NAMALWA (cell line): ENCODE measurements around the gene PLCB1.

ENCODE experiments used
- DNase-seq: peaks from one replicate; pipeline ENCODE4 v3.0.0-alpha.2; 2015; ENCODE audit warnings: low spot score

The PLCB1 gene

DNA sequence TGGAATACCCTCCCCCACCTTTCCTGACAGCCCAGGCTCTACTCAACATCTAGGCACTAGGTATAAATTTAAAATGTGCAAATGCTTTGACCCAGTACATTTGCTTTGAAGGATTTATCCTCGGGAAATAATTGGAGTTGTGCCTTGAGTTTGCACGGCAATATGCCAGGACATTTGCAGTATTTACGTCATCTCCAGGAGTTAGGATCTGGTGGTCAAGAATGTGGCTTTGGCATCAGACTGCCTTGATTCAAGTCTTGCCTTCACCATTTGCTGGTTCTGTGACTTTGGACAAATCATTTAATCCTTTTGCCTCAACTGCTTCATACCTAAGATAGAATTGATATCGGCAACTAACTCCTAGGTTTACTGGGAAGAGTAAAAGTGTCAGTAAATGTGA is 169.6 kb downstream of the PLCB1 start:
- DNase-seq: no peak

DNA sequence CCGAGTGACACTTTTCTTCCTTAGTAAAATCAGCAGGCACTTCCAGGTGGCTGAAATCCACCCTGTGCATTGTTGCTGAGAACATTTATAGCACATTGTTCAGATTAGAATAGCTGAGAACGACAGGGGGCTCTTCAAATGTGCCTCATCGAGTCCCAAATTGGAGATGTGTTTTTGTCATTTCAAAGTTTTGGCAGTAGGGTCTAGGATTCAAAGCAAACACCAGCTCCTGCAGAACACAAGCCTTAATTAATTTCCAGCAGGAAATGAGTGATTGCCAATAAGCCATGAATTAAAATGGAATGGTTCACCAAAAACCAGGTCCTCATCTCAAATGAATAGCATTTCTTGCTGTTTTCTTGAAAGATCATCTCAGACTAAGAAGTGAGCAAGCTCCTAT is 171.6 kb downstream of the PLCB1 start:
- no peak for DNase-seq

DNA sequence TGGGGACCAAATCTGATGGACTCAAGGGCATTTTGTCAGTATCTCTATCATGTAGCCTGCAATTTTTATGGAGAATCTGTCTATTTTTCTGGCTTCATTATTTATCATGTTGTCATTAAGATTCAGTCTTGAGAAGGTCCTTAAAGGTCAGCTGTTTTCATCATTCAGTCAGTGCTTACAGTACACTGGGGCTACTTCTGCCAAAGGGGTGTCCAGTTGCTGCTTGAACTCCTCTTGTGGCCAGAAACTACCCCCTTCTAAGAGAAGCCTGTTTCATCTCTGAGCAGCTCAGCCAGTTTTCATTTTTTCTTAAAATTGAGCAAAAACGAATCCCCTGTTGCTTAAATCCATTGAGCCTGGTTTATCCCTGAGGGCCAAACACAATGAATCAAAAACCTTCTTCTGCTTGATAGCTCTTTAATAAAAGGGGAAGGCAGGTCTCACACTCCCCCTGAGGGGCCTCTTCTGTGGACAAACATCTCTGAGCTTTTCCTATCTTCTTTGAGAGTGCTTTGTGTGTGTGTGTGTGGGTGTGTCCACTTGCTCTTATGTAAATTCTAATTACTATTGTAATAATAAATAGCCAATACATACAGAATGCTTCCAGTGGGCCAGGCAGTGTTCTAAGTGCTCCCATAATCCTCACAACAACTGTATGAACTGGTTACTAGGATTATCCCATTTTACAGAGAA is 172.2 kb downstream of the PLCB1 start:
- no peak for DNase-seq

DNA sequence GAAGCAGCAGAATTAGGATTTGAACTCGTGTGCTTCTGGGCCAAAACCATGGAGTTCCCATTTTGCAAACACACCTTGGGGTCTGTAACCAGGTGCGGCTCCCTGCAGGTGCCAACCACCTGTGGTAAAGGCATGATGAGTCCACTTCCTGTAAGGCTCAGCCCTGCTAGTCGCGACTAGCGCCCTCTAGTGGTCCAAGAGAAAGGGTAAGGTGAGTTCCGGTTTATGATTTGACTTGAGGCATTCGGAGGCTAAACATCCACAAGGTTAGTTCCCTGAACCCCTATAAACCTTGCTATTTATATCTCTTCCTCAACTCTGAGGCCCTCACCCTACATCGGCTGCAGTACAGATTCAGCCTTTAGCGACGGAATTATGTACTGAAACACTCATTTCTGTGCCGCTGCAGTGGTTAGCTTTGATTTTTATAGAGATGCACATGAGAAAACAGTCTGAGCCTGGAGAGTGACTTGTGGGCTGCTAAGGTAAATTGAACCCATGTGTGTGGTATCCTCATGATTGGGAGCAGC is 173.4 kb downstream of the PLCB1 start:
- peak; percentile 85 for DNase-seq

DNA sequence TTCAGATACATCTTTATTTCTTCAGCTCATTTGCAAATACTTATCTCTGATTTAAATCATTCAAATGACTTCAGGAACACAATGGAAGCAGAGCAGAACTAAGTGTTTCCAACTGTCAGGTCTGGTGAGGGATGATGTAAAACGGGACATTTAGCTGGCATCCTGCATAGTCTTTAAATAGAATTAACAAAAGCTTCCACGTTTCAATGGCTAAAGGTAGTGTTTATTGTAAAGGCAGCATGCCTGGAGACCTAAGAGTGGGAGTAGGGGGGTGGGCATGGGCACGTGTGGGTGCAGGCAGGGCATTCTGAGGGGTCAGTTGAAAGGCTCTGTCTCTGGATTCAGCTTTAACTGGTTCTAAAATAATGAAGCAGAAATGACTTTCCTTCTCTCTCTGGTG is 174.9 kb downstream of the PLCB1 start:
- DNase-seq: no peak

DNA sequence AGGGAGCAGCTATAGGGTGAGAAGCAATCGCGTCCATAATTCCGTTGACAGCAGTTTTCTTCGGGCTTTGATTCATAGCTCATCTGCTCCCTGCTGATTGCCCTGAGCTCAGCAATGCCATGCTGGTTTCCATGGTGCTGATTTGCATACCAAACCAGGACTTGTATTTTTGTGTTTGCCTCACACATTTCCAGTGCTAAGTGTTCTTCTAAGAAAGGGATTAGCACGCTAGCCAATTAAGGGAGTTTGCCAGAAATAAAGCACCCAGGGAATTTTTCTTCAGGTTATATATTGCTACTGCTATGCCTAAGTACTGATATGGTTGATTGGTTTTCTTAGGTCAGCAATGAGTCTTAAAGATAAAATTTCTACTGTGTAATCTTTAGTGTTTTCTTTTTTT is 177.6 kb downstream of the PLCB1 start:
- peak; percentile 6 for DNase-seq

DNA sequence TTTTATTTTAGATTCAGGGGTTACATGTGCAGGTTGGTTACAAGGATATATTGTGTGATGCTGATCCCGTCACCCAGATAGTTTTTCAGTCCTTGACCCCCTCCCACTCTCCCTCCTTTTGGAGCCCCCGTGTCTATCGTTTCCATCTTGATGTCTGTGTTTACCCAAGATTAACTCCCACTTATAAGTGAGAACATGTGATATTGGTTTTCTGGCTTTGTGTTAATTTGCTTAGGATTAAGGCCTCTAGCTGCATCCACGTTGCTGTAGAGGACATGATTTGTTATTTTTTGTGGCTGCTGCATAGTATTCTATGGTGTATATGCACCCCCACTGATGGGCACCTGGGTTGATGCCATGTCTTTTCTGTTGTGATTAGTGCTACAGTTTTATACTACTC is 178.6 kb downstream of the PLCB1 start:
- no peak for DNase-seq

DNA sequence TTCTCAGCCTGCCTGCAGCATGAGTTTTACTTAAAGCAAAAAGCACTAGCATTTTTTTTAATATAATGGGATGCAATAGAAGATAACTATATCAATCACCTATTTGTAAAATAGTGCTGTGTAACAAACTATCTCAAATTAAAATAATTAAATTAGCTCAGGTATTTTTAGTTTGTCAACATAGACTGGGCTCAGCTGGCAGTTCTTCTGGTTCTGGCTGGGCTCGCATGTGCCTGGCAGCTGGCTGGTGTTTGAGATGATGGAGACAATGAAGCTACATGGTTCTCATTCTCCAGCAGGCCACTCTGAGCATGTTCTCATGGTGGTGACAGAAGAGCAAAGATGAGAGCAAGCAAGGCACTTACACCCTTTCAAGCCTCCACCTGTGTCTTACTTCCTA is 181.0 kb downstream of the PLCB1 start:
- no peak for DNase-seq

DNA sequence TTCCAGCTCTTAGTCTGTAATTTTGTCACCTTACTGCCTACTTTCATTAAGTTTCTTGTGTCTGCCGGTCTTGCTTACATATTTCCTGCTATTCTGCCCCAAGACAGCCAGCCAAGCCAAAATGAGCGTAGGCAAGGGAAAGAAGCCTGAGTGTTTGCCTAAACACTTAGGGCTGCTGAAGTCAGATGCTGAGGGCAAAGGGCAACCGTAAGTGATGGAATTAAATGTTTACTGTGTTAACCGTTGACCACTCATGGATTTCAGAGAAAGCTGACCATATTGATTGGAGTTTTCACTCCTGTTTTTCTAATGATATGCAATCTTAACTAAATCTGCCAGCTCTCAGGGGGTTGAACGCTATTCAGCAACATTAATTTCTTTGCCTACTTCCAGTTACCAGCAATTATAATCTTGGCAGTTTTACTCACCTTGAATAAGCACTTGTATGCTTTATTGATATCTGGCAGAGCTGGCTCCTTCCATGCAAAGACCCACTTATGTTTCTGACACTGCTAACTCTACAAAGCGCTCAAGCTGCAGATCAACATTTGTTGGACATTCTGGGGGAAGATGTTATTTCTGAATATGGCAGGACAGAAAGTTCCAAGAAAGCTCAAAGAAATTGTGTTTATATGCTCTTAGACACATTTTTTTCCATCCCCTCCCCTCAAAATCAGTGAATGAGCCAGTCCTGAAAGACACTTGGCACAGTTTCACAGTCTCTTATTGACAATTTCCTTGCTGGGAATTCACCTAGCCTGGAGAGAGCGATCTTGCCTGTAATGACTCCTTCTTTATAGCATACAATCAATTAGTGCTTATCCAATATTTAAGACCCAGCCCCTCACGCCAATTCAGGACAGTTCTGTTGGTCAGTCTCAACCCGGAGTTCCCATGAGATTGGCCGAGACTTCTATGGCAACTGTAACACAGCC is 183.8 kb downstream of the PLCB1 start:
- no peak for DNase-seq

DNA sequence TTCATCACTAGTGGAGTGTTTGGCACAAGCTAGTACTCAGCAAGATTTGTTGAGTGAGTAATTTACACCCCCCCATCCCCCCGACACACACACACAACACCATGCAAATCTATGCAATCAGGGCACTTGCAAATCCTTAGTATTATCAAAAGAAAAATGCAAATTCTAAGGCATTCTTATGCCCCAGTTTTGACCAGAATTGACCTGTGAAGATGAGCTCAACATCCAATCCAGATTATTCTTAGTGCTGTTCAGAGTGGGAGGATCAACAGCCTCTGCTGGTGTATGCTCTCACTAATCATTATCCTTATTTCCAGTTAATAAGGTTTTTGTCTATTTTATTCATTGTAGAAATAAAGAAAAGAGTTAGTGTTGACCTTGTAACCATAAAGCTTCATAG is 185.4 kb downstream of the PLCB1 start:
- DNase-seq: no peak

DNA sequence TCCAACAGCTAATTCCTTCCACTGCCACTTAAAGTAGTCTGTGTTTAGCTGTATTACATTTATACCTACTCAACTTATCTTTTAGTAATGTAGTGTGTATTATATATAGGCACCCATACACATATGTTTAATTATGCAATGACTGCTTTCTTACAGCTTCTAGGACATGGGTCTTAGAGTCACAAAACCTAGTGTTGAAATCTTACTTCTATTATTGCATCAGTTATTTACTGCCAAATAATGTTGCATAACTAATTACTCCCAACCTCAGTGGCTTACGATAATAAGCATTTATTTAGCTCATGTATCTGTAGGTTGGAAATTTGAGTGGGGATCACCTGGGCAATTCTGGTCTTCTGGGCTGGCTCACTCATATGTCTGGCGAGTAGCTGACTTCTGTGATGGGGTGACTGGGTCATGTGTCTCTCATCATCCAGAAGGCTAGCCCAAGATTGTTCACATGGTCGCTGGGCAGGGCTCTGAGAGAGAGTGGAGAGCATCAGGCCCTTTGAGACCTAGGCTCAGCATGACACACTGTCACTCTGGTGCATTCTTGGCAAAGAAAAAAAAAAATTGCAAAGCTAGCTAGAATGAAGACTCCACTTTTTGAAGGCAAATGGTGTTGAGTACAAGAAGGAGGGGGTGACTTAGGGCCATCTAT is 187.0 kb downstream of the PLCB1 start:
- no peak for DNase-seq

DNA sequence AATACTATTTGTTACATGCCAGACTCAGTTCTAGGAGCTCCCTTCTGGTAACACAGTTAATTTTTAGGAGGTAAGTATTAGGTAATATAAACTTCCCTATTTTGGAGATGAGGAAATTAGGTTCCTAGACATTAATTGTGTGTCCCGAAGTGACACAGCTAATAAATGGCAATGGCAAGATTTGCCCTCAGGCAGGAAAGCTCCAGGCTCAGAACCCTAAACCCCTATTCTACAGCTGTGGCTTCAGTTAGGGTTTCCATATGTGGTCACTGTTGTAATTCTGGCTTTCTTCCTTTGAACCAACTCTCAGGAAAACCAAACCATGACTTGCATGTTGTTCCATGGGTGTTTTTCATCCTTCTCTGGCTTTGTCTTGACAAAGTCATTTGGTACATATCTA is 188.2 kb downstream of the PLCB1 start:
- no peak for DNase-seq

DNA sequence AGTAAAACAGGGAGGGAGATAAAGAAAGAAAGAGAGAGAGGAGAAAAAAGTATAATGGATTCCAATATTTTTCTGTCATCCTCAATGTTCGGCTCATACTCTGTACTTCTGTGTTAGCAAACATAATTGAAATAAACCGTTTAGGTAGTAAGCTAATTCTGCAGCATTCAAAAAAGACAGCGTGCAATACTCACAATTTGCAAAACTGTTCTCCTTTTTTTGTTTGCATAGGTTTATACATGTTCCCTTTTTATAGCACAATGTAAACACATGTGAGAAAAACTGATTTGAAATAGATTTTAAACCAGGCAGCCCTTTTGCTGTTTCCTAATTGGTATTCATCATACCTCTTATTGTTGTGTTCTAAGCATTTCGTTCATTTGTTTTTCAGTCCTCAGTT is 188.9 kb downstream of the PLCB1 start:
- no peak for DNase-seq

DNA sequence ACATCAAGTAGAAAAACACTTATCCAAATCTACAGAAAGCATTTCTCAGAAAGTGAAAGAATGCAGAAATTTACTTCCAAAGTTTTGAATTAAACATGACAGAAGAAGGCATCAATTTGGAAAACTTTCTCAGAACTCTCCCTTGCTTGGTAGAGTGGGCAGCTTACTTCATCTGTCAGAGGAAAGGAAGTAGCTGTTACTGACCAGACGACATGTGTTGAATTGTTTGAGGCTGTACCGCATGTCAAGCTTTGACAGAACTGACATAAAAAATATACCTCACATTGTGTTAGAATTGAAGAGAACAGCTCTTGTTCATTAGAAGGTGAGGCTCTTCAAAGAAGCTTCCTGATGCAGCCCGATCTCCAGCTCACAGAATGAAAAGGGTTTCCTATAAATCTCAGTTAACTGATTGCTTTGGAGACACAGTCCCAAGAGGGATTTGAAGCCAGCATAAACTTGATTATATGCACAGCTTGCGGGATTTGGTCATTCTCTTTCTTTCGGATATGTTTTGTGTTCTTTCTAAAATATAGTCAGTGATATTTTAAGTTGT is 190.7 kb downstream of the PLCB1 start:
- no peak for DNase-seq

DNA sequence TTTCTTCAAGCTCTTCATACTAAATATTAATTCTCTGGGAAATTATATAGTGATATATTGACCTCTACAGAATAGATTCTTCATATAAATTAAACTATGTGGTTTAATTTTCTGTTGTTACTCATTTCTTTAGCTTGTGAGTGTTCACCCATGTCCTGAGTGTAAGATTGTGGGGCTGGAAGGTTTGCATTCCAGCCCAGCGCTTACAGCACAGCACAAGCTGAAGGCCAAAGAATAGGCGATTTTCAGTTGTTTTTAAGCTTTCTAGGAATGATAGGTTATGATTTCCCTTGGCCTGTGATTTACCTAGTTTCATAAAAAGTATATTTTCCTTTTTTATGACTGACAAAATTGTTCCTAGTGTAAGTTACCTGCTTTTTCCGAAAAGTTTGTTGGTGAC is 194.1 kb downstream of the PLCB1 start:
- no peak for DNase-seq

DNA sequence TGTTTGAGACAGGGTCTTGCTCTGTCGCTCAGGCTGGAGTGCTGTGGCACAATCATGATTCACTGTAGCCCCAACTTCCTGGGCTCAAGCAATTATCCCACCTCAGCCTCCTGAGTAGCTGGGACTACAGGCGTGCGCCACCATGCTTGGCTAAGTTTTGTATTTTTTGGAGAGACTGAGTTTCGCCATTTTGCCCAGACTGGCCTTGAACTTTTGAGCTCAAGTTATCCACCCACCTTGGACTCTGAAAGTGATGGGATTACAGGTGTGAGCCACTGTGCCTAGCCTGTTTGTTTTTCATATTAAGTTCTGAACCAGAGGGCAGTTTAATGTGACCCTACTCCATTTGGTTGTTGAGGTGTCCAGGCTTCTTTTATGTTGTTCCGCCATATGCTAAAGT is 194.8 kb downstream of the PLCB1 start:
- no peak for DNase-seq

DNA sequence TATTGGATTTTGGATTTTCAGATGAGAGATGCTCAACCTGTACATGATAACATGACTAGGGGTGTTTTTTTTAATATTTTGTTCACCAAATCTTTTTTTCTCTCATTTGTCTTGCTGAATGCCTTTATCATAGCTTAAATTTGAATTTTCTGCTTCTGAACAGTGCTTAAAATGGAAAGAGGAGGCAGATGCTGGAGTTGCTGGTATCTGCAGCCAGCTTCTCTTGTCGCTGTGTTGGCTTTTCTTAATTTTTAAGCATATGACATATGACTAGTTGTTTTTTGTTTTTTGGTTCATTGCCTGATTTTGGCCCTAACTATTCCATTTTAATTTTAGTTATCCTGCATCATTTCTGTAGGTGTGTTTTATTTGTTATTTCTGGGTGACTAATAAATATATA is 196.1 kb downstream of the PLCB1 start:
- DNase-seq: no peak

DNA sequence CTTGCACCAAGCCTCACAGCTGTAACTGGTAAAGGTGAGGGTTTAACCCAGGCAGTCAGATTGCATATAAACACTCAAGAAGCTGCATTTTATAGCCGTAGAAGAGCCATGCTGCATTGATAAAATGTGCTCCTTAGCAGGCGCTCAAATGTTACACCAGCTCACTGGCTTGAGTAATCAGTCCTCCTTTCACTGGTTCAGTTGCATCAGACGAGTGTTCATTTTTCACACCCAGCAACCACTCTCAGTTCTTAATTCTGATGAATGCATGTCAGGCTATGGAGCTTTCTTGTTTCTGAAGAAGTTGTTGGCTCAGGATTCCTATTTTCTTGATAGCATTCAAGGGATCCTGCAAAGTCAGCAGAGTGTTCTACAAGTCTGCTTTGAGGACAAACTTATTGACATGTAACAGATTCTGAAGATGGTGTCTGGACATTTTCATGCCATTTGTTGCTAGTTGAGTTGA is 198.3 kb downstream of the PLCB1 start:
- no peak for DNase-seq

DNA sequence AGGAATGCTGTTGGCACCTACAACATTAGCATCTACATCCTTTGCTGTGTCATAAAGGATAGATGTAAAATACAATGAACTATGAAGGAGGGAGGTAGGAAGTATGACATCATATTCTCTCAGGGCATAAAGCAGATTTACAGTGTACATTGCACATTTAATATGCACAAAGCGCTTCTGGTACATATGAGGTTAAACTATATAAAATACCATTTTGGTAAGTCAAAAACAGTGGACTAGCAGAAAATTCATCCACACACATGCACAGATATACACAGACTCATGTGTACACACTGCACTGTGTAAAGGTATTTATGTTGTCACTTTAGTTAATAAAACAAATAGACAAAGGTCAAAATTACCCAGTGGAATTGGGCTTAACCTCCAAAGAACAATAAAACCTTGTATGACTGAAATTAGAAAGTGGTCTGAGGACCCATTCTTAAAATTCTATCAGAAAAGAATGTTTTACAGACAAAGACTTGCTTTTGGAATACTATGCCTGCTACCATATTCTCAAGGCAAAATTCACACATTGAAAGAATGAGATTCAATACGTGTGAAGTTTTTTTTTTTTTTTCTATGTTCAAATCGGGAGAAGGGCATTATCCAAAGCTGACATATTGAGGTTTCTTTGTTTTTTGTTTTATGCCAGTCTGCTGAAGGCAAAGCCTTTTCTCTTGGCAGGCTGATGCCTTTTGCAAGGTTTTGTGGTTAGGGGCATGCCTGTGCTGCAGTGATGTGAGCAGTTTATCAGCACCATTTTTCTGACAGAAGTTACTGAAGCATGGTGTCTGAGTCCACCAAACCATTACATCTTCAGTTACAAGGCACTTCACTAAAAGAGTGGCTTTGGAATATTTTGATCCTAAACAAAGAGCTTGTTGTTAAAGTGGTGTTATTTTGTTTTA is 199.0 kb downstream of the PLCB1 start:
- DNase-seq: peak; percentile 6

DNA sequence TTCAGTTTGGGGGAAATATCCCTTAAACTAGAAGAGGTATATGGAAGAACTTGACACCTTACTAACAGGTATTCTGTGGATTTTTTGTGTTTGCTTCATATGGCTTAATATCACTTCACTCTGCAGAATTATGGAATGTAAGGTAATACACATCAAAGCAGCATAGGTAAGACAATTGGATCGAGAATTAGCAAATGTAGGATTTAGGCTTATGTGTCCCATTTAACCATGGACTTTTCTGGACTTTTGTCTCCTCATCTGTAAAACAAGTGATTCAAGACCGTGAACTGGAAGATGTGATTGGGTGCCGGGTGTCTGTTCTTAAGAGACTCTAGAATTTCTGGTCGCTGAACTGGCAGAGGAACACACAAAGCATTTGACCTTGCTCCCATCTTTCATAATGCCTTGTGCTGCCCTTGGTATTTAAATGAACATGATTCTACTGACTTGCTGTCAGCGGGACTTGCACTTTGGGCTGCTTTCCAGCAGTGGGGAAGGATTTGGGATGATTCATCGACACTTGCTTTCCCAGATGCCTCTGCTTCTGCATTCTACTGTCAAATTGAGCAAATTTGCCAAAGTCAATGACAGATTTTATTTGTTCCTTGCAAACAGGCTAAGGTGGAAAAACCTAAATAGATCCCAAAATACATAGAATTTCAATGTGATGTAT is 199.8 kb downstream of the PLCB1 start:
- no peak for DNase-seq

DNA sequence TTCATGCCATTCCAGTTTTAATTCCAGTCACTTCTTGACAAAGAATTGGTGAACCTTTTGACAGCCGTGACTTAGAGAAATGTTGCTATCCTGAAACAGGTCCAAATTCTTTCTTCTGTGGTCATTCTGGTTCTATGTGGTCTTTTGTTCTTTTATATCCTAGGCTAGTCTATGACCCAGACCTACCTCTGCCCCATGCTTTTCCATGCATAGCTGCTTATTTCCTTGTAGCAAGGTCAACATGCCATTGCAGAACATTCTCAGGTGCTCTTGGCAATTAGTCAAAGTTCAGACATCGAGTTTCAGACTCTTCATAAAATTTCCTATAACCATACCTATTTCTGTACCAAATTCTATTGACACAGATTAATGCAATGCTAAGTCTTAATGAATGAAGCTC is 202.6 kb downstream of the PLCB1 start:
- DNase-seq: no peak
